NT2/D1 (cell line): Measurements from ENCODE around the gene MARCHF3.
"Not testable (repeated sequence)": the region's sequence is repeated elsewhere in the genome, so short reads cannot be mapped to it uniquely, and the experiment has no call there.

Source experiments
- DNase-seq: peaks from one replicate; pipeline ENCODE4 v3.0.0-alpha.2; 2011; ENCODE audit warnings: low read depth, low spot score
- H3K27me3 ChIP-seq: 2 replicates; pipeline ENCODE4 v1.6.0; 2011; ENCODE audit warnings: mild to moderate bottlenecking; ENCODE audit not compliant: insufficient read length, insufficient read depth
- H3K36me3 ChIP-seq: 2 replicates; pipeline ENCODE4 v1.6.1; 2011; ENCODE audit warnings: mild to moderate bottlenecking, low read length, mixed read lengths; ENCODE audit not compliant: insufficient read depth, insufficient read length
- H3K4me1 ChIP-seq: 2 replicates; pipeline ENCODE4 v1.5.1; 2011; ENCODE audit not compliant: insufficient read depth, insufficient read length
- H3K4me3 ChIP-seq: 2 replicates; pipeline ENCODE4 v1.5.1; 2011; ENCODE audit warnings: low read depth; ENCODE audit not compliant: insufficient read length
- H3K9ac ChIP-seq: 2 replicates; pipeline ENCODE4 v1.6.0; 2011; ENCODE audit warnings: low read depth; ENCODE audit not compliant: insufficient read length
- H3K9me3 ChIP-seq: 2 replicates; pipeline ENCODE4 v1.5.1; 2011; ENCODE audit warnings: mild to moderate bottlenecking, low read length; ENCODE audit not compliant: insufficient read depth
- SUZ12 ChIP-seq: IDR thresholded peaks from 2 replicates; pipeline ENCODE4 v1.6.1; 2011; ENCODE audit not compliant: insufficient read length, insufficient read depth; ENCODE audit errors: extremely low read depth
- YY1 ChIP-seq: IDR thresholded peaks from 2 replicates; pipeline ENCODE4 v1.6.1; 2011; ENCODE audit not compliant: insufficient read length, insufficient read depth
- ZNF274 ChIP-seq: IDR thresholded peaks from 2 replicates; pipeline ENCODE4 v1.6.1; 2011; ENCODE audit warnings: mild to moderate bottlenecking, low read depth, low read length

Gene MARCHF3

GRCh38 chr5:126909856-126910255, 120.5 kb downstream of the MARCHF3 start:
- H3K36me3 ChIP-seq: no peaks in the 10 kb centered on the region
- H3K27me3 ChIP-seq: no peaks in the 10 kb centered on the region
- no peaks in the 10 kb centered on the region for H3K4me1 ChIP-seq
- TF ChIP-seq YY1 (no peak), SUZ12 (no peak), ZNF274 (no peak)
- H3K9ac ChIP-seq: no peak overlapping the region
- H3K4me3 ChIP-seq: no peak overlapping the region
- DNase-seq: no peak
- peaks cover 22% of the 10 kb centered on the region; the same call in 1 of the 2 replicates for H3K9me3 ChIP-seq

GRCh38 chr5:126904407-126904806, 126.0 kb downstream of the MARCHF3 start:
- not testable (repeated sequence) for H3K9me3 ChIP-seq, H3K36me3 ChIP-seq, H3K9ac ChIP-seq, H3K4me1 ChIP-seq, H3K4me3 ChIP-seq, H3K27me3 ChIP-seq, DNase-seq

- DNase-seq: no peak
- Histone ChIP-seq H3K9ac (no peak overlapping the region), H3K27me3 (no peaks in the 10 kb centered on the region), H3K4me3 (no peak overlapping the region), H3K4me1 (no peaks in the 10 kb centered on the region), H3K9me3 (no peaks in the 10 kb centered on the region), H3K36me3 (no peaks in the 10 kb centered on the region)
- TF ChIP-seq ZNF274 (no peak), YY1 (no peak), SUZ12 (no peak)
These were observed 129.6 kb downstream of the MARCHF3 start for GRCh38 chr5:126900796-126901195.

GRCh38 chr5:126899476-126899875, 130.9 kb downstream of the MARCHF3 start:
- no peak overlapping the region for H3K9ac ChIP-seq
- TF ChIP-seq ZNF274 (no peak), YY1 (no peak), SUZ12 (no peak)
- no peaks in the 10 kb centered on the region for H3K9me3 ChIP-seq
- no peak overlapping the region for H3K4me3 ChIP-seq
- H3K36me3 ChIP-seq: no peaks in the 10 kb centered on the region
- H3K27me3 ChIP-seq: no peaks in the 10 kb centered on the region
- H3K4me1 ChIP-seq: no peaks in the 10 kb centered on the region
- DNase-seq: no peak

GRCh38 chr5:126897851-126898630, 132.3 kb downstream of the MARCHF3 start:
- no peak for TF ChIP-seq SUZ12
- Histone ChIP-seq H3K36me3 (no peaks in the 10 kb centered on the region), H3K4me1 (no peaks in the 10 kb centered on the region), H3K27me3 (no peaks in the 10 kb centered on the region), H3K9ac (no peak overlapping the region), H3K4me3 (no peak overlapping the region), H3K9me3 (no peaks in the 10 kb centered on the region)
- no peak for DNase-seq

- H3K9ac ChIP-seq: no peak overlapping the region
- H3K27me3 ChIP-seq: no peaks in the 10 kb centered on the region
- H3K9me3 ChIP-seq: no peaks in the 10 kb centered on the region
- H3K4me1 ChIP-seq: no peaks in the 10 kb centered on the region
- no peak for DNase-seq
- TF ChIP-seq YY1: no peak
- no peak for TF ChIP-seq SUZ12
- no peak for TF ChIP-seq ZNF274
- H3K36me3 ChIP-seq: no peaks in the 10 kb centered on the region
- H3K4me3 ChIP-seq: no peak overlapping the region
These were observed 134.1 kb downstream of the MARCHF3 start for GRCh38 chr5:126896170-126896702.

GRCh38 chr5:126895712-126896111, 134.6 kb downstream of the MARCHF3 start:
- not testable (repeated sequence) for H3K9ac ChIP-seq, H3K27me3 ChIP-seq, H3K4me3 ChIP-seq, H3K9me3 ChIP-seq, H3K4me1 ChIP-seq, H3K36me3 ChIP-seq
- peak; percentile 27 for DNase-seq

- DNase-seq: not testable (repeated sequence)
These were observed 139.9 kb downstream of the MARCHF3 start for GRCh38 chr5:126890414-126890813.

More at GRCh38 chr5:126890414-126890813, 139.9 kb downstream of the MARCHF3 start:
- not testable (repeated sequence) for H3K4me3 ChIP-seq, H3K36me3 ChIP-seq, H3K9me3 ChIP-seq, H3K9ac ChIP-seq, H3K27me3 ChIP-seq, H3K4me1 ChIP-seq
